Pancreas (tissue), 10 donors: ENCODE results near the gene PRODH2. TPM values are rescaled to one million over a fixed set of nuclear protein-coding genes. Genes with fewer than 3 reads are reported as not detected.

Experiments used
- ATAC-seq, 4 donors: fragments of 200-7000 bp; cut with Tn5 transposase; one replicate each; pipeline versions ENCODE4 v1.8.0 to v1.9.1; 2020; ENCODE audit warnings: mild to moderate bottlenecking in 4 of 4, moderate library complexity in 4 of 4
- DNase-seq, 6 donors: peaks; one replicate each; pipeline ENCODE4 v3.0.0-alpha.2; 2020
- FAIRE-seq: peaks from 2 replicates; lab custom pipeline; 2012; peaks lifted over from hg19 to GRCh38; lab: Jason Lieb, UNC
- H3K27ac ChIP-seq, 4 donors: fragments of 200-600 bp; sonication (generic); 1 replicate in 3 of 4; 2 replicates in 1 of 4; pipeline versions ENCODE4 v1.5.0 to v1.8.0; 2020
- H3K27me3 ChIP-seq, 4 donors: fragments of 200-600 bp; one replicate each; pipeline ENCODE4 v1.8.0; 2021
- H3K36me3 ChIP-seq, 3 donors: fragments of 200-600 bp; sonication (generic) in 1 of 3; one replicate each; pipeline versions ENCODE4 v1.5.0 to v1.8.0; 2020 to 2021
- H3K4me1 ChIP-seq, 3 donors: fragments of 200-600 bp; one replicate each; pipeline ENCODE4 v1.8.0; 2021
- H3K4me3 ChIP-seq, 4 donors: fragments of 200-600 bp; sonication (generic) in 2 of 4; one replicate each; pipeline versions ENCODE4 v1.5.0 to v1.8.0; 2020 to 2021
- H3K9me3 ChIP-seq, 4 donors: fragments of 200-600 bp; one replicate each; pipeline ENCODE4 v1.8.0; 2021
- CTCF ChIP-seq, 4 donors: fragments of 200-600 bp; sonication (generic) in 3 of 4; IDR thresholded peaks; one replicate each; pipeline versions ENCODE4 v1.5.0 to v1.8.0; 2021; ENCODE audit warnings: antibody characterized with exemption in 4 of 4
- WGBS, 2 donors: extraction: QIAGEN DNeasy Blood & Tissue Kit; methylation state at CpG; one replicate each; pipeline ENCODE4 v1.1.7; 2013; 5-methylcytosine and 5-hydroxymethylcytosine counted together
- intact Hi-C, 3 donors: fragments of 100-400 bp; cut with DNase I; formaldehyde crosslinking; loops; one replicate each; pipeline versions ENCODE4 v1.11.1 to v1.14.2; 2022
- polyA plus RNA-seq, 2 donors: library from polyadenylated mRNA; stranded (reverse); fragments of 200-250 nt; gene quantifications; one replicate each; pipeline ENCODE4 v1.2.3, GENCODE V29; 2013
- total RNA-seq, 6 donors: library from RNA; stranded (reverse); fragmentation: NEBNext Ultra II Directional in 4 of 6; extraction: Animal tissue kit (Norgen Biotek cat#: 25700) in 4 of 6; gene quantifications; one replicate each; pipeline versions ENCODE4 v1.2.1 to v1.2.4, GENCODE V29; 2021 to 2023
- donor health status: healthy with polysubstance abuse.
- donor health status: DM: no; HTN: no; CAD: no; lungs with moderate emphysema.
- donor health status: DM: no; HTN: no; CAD: no.
- donor health status: control.
- donor health status: control.
- donor health status: Bipolar disorder and iron deficiency.
- donor health status: DM: yes; HTN: yes; CAD: no.
- donor health status: DM: no; HTN: no; CAD: no.
- donor health status: DM: no; HTN: no; CAD: no.
- donor health status: DM: yes; HTN: yes; CAD: no.

The PRODH2 gene
- total and polyA plus RNA-seq, 8 donors: 0.95 to 21.5 (median 4.2) TPM

DNA sequence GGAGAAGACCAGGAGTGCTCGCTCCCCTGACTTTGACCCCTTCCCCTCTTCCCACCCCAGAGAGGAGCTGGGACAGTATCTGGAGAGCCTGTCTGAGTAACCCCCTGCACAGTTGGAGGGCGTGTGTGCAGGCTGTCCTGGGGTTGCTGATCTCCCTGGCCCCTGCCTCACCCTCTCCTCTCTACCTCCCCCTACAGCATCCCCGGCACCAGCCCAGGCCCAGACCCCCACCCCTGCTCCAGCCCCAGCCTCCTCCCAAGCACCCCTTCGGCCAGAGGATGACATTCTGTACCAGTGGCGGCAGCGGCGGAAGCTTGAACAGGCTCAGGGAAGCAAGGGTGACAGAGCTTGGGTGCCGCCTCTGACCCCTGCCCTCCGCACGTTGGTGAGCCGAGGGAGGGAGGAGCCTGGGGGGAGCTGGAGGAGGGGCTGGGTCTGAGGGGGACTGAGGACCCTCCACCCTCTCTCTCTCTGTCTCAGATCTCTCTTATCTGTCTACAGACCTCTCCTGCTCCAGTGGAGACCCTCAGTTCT is 46.0 kb downstream of the PRODH2 start:
- no peak for TF ChIP-seq CTCF (IDR thresholded peaks at IDR 0.05)
- Histone ChIP-seq H3K27me3 (no peaks in the 10 kb centered on the region), H3K36me3 (no peaks in the 10 kb centered on the region), H3K4me1 (peaks cover 0 to 3% (median 0%) of the 10 kb centered on the region in 3 donors), H3K9me3 (no peaks in the 10 kb centered on the region), H3K4me3 (no peak overlapping the region), H3K27ac (no peak overlapping the region)
- ATAC-seq: no peak
- intact Hi-C loops: no loop called here
- WGBS, 2 donors: 86 to 87% methylated on average over 11 of the region's 11 CpGs
- DNase-seq: peak in 2 of 6 donors; percentile 27 to 58
- FAIRE-seq: no peak

DNA sequence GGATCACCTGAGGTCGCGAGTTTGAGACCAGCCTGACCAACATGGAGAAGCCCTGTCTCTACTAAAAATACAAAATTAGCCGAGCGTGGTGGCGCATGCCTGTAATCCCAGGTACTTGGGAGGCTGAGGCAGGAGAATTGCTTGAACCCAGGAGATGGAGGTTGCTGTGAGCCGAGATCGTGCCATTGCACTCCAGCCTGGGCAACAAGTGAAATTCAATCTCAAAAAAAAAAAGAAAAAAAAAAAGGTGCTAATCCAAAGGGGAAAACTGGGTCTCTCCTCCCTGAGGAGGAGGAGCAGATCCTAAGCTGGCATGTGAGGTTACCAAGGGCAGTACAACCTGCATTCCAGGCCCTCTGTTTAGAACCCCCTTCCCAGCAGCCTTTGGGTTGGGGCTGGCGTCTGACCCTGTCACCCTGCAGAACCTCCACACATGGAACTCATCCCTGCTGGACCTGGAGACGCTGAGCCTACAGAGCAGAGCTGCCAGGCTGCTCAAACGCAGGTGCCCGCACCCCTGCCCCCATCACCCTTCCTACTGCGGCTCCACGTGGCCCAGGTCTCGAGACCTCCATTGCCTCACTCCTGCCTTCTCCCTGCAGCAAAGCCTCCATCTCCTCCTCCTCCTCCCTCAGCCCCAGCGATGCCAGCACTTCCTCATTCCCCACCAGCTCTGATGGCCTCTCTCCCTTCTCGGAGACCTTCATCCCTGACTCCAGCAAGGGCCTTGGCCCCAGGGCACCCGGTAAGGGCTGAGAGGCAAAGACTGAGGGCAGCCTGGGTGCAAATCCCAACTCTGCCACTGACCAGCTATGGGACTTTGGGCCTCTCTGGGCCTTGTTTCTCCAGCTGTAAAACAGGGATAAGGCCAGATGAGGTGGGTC is 48.0 kb downstream of the PRODH2 start:
- WGBS, 2 donors: 92 to 93% methylated on average over 17 of the region's 17 CpGs

DNA sequence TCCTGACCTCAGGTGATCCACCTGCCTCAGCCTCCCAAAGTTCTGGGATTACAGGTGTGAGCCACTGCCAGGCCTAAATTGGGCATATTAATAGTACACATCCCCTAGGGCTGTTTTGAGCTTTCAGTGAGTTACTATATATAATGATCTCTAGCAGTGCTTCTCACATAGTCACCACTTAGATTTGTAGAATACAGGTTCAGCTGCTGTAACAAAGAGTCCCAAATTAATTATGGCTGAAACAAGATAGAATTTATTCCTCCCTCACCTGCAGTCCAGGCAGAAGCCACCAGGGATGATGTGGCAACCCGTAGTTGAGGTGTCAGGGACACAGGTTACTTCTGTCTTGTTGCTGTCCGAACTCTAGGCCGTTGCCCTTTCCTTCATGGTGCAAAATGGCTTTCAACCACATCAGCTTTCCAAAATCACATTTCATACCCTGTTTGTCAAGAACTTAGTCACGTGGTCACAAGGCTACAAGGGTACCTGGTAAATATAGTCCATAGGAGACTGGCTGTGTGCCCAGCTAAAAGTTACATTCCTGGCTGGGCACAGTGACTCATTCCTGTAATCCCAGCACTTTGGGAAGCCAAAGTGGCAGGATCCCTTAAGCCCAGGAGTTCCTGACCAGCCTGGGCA is 51.8 kb downstream of the PRODH2 start:
- no peak for ATAC-seq
- FAIRE-seq: no peak
- 88 to 96% methylated on average over 4 of the region's 4 CpGs for WGBS, 2 donors
- intact Hi-C loops: no loop called here
- Histone ChIP-seq H3K27me3 (no peaks in the 10 kb centered on the region), H3K4me1 (peaks cover 0 to 17% (median 8%) of the 10 kb centered on the region in 3 donors), H3K9me3 (no peaks in the 10 kb centered on the region), H3K36me3 (no peaks in the 10 kb centered on the region), H3K27ac (no peak overlapping the region), H3K4me3 (no peak overlapping the region)
- TF ChIP-seq CTCF (IDR thresholded peaks at IDR 0.05): no peak
- peak in 1 of 6 donors; percentile 43 for DNase-seq

More for the DNA sequence above, 48.0 kb downstream of the PRODH2 start:
- no peaks in the 10 kb centered on the region for H3K9me3 ChIP-seq
- no peaks in the 10 kb centered on the region for H3K36me3 ChIP-seq
- no peak for FAIRE-seq
- DNase-seq: no peak
- TF ChIP-seq CTCF (IDR thresholded peaks at IDR 0.05): no peak
- intact Hi-C loops: no loop called here
- ATAC-seq: no peak
- H3K27ac ChIP-seq: no peak overlapping the region
- H3K27me3 ChIP-seq: no peaks in the 10 kb centered on the region
- H3K4me3 ChIP-seq: no peak overlapping the region
- H3K4me1 ChIP-seq: peaks cover 0 to 3% (median 0%) of the 10 kb centered on the region in 3 donors

DNA sequence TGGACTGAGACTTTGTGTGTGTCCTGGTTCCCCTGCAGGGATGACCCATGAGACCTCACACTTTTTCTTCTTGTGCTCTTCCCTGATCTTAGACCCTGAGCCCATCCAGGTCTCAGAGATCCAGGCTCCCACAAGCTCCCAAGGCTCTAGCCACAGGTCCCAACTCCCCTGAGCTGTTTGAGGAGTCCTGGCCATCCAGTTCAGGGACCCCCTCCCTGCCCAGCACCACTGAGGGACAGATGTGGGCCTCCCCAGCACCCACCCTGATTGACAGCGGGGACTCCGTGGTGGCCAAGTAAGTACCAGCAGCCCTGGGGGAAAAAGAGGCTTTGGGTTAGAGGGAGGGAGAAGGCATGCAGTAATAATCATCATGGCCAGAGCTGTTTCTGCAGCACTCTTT is 52.9 kb downstream of the PRODH2 start:
- ATAC-seq (no peak), FAIRE-seq (no peak), DNase-seq (no peak)
- no peaks in the 10 kb centered on the region for H3K9me3 ChIP-seq
- intact Hi-C loops: no loop called here
- no peak overlapping the region for H3K27ac ChIP-seq
- peaks cover 0 to 17% (median 8%) of the 10 kb centered on the region in 3 donors for H3K4me1 ChIP-seq
- H3K27me3 ChIP-seq: no peaks in the 10 kb centered on the region
- WGBS, 2 donors: 91 to 93% methylated on average over 2 of the region's 2 CpGs
- no peaks in the 10 kb centered on the region for H3K36me3 ChIP-seq
- no peak for TF ChIP-seq CTCF (IDR thresholded peaks at IDR 0.05)
- H3K4me3 ChIP-seq: no peak overlapping the region
